ENCODE measurements around the gene GSTM3.
"Not testable (repeated sequence)": the region's sequence is repeated elsewhere in the genome, so short reads cannot be mapped to it uniquely, and the experiment has no call there.

The GSTM3 gene

DNA sequence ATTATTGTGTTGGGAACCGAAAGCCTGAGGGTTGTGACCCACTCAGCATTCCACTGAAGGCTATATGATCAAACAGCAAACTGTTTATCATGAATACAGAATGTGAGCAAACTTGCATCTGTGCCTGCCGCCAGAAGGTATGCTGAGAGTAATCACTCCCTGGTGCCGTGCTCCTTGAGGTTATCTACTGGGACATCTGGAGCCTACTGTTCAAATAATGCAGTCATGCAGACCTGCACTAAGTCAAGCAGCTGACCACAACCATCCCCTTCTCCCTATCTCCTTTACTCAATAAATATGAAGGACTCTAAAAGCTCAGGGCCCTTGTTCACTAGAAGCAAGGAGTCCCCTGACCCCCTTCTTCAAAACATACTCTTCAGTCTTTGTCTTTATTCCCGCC lies 15.3 kb downstream of the GSTM3 start:
- no peak for DNase-seq

DNA sequence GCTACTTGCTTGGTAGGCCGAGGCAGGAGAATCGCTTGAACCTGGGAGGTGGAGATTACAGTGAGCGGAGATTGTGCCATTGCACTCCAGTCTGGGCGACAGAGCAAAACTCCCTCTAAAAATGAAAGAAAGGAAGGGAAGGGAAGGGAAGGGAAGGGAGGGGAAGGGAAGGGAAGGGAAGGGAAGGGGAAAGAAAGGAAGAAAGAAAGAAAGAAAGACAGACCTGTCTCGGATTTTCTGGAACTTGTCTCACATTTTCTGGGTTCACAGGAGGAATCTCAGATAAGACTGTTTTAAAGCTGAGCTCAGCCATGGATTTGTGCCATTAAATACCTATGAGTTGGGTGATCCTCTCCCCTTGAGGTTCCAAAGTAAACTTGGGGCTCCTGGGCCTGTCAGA lies 15.9 kb downstream of the GSTM3 start:
- no peak for DNase-seq

DNA sequence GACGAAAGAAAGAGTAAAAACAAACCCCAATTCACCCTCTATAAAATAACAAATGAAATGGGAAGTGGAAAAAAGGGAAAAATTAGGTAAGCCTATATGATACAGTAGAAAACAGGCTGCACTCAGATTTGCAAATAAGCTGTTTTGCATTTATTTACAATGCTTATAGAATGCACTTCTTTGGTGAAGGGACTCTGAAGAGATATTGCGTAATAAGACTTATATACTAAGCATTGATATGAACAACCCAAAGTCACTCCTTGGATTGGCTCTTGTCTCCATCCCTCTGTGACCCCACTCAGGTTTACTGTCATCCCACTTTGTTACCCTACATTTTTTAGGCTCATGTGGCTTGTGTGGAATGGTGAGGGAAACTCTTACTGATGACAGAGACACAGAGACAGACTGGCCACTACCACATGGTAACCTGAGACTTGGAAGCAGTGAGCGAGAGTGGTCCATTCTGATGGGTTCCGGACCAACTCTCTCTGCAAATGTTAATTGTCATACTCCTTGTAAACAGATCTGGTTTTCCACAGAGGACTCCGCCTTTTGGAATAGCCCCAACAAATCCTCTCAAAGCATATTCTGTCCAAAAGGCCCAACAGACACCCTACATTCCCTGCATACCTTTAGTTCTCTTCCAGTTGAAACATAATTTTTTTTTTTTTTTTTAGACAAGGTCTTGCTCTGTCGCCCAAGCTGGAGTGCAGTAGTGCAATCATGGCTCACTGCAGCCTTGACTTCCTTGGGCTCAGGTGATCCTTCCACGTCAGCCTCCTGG lies 17.7 kb downstream of the GSTM3 start:
- DNase-seq, result no peak

DNA sequence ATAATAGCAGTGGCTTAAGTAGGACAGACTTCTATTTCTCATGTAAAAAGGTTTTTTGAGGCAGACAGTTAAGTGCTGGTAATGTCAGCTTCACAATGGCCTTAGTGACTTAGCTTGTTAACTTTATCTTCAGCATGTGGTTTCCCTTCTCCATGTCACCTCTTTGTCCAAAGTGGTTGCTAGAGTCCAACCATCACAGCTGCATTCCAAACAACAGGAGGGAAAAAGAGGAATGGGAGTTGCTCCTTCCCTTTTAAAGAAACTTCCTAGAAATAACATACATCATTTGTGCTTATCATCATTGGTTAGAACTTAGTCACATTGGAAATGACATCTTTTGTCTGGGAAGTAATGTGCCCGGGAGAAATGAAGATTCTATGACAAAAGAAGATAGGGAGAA lies 18.9 kb downstream of the GSTM3 start:
- no peak for DNase-seq

DNA sequence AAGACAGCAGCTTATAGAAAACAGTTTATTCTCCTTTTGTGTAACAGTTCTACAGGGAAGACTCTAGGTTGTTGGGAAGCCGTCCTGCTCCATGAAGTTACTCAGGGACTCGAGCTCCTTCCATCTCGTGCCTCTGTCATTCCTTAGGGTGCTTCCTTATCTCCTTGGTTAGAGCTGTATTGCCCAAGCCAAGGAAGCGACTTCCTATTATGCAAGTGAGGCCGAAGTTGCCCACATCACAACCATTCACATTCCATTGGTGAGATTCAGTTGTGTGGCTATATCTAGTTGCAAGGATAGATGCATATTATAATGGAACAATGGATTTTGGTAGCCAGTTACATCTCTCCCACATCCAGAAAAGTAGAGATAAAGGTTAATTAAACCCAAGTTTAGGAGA lies 19.8 kb downstream of the GSTM3 start:
- no peak for DNase-seq

DNA sequence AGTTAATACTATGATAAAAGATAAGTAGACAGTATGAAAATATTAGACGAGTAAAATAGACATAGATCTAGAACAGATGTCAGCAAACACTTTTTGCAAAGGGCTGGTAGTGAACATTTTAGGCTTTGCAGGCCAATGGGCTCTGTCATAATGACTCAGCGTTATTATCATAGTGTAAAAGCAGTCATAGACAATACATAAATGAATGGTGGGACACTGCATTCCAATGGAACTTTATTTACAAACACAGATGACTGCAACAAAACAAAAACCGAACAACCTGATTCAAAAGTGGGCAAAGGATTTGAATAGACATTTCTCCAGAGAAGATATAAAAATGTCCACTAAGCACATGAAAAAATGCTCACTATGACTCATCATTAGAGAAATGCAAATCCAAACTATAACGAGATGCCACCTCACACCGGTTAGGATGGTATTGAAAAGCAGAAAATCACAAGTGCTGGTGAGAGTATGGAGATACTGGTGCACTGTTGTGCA lies 21.5 kb downstream of the GSTM3 start:
- no peak for DNase-seq

DNA sequence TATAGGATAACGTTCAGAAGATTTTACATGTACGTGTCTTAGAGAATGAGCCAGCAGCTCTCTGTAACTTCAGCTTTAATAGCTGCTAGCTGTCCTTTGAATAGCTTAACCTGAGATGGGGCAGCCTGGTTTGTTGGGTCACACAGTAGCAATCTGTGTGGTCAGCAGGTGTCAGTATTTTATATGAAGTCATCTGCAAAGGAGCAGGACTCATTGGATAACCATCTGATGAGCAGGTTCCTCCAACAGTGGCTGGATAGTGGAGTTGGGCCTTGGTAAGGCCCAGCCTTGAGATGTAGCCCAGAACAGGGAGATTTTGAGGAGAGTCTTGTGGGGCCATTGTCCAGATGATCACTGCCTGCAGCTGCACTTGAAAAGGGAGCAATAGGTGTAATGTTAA lies 22.3 kb downstream of the GSTM3 start:
- no peak for DNase-seq

DNA sequence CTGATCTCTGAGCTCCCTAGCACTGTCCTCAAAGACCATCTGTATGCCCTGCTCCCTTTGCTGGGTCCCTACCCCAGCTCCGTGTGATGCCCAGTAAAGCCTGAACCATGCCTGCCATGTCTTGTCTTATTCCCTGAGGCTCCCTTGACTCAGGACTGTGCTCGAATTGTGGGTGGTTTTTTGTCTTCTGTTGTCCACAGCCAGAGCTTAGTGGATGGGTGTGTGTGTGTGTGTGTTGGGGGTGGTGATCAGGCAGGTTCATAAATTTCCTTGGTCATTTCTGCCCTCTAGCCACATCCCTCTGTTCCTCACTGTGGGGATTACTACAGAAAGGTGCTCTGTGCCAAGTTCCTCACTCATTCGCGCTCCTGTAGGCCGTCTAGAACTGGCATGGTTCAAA lies 23.1 kb downstream of the GSTM3 start:
- no peak for DNase-seq

DNA sequence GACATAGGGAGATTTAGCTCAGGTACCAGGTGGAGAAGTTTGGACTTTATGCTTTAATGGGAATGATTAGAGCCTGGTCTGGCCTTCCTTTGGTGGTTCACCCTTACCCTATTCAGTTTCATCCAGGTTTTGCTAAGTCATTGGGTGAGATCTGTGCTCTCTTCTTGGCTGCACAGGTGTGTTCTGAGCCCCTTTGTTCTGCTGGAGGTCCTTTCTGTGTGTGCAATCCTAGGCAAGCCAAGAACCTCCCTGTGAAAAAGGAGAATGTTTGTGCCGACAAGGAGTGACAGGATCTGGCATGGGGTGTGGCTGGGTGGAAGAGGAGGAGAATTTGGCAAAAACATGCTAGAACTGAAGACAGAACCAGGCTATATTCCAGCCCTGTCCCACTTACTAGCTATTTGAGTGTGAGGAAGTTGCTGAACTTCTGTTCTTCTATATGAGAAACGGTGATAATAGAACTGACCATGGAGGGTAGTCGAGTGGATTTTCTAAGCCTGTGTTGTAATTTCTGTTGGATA lies 24.2 kb downstream of the GSTM3 start:
- DNase-seq, result no peak

DNA sequence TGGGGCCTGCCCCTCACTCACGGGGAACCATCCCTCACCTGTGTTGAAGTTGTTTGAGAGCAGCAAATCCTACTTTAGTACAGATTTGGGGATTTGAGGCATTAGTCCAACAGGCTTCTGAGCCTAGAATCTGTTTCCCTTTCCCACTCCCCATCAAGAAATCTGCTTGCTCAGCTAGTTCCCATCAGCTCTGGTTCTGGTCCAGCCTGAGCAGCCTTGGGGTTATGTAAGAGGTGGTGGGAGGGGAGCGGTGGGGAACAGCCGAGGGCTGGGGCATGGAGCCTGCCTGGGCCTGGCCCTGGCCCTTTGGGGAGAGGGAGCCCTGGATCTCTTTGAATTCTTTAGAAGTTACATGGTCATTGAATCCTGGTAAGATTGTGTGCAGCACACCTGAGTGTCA lies 24.7 kb downstream of the GSTM3 start:
- DNase-seq, result no peak

DNA sequence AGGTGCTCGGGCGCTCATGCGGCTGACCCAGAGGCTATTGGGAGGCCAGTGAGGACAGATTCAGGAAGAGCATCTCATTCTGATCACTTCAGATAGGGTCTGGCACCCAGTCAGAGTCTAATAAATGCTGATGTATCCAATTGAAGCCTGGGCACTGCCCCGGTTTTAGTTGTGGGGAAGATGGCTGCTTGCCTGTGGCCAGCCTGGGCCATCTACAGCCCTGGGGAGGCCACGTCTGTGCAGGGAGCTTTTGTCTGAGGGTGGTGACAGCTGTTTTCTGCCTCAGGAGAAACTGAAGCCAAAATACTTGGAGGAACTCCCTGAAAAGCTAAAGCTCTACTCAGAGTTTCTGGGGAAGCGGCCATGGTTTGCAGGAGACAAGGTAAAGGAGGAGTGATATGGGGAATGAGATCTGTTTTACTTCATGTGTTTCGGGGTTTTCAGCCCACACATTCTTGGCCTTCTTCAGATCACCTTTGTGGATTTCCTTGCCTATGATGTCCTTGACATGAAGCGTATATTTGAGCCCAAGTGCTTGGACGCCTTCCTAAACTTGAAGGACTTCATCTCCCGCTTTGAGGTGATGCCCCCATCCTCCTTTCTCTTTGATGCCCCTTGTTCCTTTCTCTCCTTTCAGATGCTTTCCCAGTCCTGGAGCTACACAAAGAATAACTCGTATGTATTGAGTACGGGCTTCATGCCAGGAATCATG lies 26.0 kb downstream of the GSTM3 start:
- DNase-seq, result no peak

DNA sequence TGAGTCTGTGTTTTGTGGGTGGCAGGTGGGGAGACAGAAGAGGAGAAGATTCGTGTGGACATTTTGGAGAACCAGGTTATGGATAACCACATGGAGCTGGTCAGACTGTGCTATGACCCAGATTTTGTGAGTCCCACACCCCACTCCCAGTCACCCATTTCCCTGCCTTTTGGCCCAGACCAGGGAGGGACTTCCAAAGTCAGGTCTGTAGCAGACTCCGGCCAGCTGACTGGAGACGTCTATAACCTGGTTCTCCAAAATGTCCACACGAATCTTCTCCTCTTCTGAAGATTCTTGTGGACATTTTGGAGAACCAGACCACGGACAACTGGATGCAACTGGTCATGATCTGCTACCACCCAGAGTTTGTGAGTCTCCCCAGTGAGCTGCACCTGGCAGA lies 27.2 kb downstream of the GSTM3 start:
- no peak for DNase-seq

DNA sequence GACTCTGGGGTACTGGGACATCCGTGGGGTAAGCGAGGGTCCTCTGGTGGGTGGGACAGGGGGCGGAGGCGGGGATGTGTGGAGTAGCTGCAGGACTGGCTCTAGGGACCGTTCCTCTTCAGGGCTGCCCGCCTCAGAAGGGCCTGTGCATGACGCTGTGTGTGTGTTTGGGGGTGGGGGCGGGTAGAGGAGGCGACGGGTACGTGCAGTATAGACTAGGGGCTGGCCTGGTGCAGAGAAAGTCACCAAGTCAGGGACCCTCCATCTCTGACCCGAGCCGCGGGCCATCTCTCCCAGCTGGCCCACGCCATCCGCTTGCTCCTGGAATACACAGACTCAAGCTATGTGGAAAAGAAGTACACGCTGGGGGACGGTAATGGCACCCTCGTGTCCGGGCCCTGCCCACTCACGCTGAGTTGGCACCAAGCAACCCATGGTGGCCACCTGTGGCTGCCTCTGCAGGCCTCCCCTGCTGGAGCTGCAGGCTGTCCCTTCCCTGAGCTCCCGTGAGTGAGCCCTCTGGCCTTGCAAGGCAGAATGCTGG lies 28.4 kb downstream of the GSTM3 start:
- no peak for DNase-seq

DNA sequence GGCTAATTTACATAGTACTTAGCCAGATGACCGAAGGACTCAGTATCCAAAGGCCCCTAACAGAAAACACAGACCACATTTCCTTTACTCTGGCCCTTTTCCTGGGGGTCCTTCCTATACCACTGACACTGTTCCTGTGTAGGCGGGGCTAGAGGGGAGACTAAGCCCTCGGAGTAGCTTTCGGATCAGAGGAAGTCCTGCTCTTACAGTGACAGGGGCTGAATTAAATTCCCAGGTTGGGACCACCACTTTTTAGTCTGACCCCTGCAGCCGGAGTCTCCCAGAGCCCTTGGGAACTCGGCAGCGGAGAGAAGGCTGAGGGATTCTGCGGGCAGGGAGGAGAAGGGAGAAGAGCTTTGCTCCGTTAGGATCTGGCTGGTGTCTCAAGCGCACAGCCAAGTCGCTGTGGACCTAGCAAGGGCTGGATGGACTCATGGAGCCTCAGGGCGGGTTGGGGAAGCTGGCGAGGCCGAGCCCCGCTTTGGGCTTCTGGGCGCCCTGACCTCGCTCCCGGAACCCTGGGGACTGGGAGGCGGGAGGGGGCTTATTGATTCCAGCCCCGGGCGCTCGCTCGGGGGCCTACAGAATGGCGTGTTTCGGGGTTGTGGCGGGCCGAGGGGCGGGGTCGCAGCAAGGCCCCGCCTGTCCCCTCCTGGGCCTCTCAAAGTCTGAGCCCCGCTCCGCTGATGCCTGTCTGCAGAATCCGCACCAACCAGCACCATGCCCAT lies 29.1 kb downstream of the GSTM3 start, which contains the start of gene GSTM5:
GSTM5 (plus strand) TSS at position 659 of the 728 bp plus-strand sequence; CDS start at position 721, 62 bp downstream.
- DNase-seq, result not testable (repeated sequence)

DNA sequence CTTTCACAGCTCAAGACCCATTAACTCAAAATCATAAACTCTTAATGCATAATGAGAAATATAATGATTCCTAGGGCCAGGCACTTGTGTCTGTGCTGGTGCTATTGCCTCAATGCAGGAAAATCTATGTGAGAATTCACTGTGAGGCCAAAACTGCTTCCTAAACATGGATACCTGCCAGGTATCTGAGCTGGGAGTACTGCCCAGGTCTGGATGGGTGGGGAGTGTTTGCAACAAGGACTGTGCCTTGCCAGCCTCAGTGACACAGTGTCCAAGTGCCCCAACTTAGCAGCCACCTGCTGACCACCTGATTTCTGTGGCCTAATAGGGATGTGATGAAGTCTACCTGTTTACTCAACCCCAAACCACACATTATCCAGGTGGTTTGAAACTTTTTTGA lies 31.0 kb downstream of the GSTM3 start:
- DNase-seq, result not testable (repeated sequence)

DNA sequence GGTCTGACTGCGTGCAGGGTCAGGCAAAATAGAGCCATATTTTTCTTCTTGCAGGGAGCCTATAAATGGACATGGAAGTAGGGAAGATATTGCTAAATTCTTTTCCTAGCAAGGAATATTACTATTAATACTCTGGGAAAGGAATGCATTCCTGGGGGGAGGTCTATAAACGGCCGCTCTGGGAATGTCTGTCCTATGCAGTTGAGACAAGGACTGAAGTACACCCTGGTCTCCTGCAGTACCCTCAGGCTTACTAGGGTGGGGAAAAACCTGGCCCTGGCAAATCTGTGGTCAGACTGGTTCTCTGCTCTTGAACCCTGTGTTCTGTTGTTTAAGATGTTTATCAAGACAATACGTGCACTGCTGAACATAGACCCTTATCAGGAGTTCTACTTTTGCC lies 31.9 kb downstream of the GSTM3 start:
- not testable (repeated sequence) for DNase-seq

DNA sequence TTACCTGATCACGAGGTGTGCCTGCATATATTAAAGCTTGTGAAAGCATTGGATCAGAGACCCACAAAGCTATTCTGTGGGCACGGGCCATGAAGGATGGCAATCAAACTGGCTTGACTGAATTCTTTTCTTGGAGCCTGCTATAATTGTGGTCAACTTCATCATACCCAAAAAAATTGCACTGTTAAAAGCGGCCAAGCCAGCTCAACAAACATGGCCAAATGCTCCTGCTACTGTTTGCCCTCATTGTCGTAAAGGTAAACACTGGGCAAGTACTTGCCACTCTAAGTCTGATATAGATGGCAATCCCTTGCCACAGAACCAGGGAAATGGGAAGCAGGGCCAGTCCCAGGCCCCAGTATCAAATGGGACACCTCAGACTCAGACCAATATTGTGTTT lies 35.4 kb downstream of the GSTM3 start:
- DNase-seq, result no peak

DNA sequence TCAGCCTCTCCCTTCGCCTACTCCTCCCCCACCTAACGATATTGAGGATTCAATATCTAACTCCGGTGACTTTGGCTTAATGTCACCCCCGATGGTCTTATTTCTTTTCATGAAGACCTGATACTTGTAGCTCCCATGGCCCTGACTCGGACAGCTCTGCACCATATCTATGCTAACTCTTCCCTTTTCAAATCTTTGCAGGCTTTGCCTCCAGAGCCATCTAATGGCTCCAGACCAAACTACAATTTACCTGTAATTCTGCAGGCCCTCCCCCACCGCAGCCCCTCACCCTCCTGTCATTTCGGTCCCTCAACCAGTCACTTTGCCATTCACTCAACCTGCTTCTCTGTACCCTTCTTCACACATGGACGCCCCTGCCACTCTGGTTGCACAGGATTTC lies 36.7 kb downstream of the GSTM3 start:
- no peak for DNase-seq

DNA sequence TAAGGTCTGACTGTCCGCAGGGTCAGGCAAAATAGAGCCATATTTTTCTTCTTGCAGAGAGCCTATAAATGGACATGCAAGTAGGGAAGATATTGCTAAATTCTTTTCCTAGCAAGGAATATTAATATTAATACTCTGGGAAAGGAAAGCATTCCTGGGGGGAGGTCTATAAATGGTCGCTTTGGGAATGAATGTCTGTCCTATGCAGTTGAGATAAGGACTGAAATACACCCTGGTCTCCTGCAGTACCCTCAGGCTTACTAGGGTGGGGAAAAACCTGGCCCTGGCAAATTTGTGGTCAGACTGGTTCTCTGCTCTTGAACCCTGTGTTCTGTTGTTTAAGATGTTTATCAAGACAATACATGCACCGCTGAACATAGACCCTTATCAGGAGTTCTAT lies 37.9 kb downstream of the GSTM3 start:
- not testable (repeated sequence) for DNase-seq

DNA sequence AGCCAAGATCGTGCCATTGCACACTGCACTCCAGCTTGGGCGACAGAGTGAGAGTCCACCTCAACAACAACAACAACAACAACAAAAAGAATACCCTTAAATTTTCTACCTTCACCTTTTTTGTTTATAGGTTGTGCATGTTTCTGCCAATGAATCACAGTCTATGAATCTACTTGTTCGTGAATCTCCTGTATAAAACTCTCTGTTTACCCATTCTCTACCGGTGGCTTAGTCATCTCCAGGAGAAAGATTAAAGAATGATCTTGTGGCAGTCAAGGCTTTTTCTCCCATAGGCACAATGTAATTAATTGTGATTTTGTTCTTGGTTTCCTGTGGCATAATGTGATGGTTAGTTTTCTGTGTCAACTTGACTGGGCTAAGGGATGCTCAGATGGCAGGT lies 43.0 kb downstream of the GSTM3 start:
- not testable (repeated sequence) for DNase-seq

DNA sequence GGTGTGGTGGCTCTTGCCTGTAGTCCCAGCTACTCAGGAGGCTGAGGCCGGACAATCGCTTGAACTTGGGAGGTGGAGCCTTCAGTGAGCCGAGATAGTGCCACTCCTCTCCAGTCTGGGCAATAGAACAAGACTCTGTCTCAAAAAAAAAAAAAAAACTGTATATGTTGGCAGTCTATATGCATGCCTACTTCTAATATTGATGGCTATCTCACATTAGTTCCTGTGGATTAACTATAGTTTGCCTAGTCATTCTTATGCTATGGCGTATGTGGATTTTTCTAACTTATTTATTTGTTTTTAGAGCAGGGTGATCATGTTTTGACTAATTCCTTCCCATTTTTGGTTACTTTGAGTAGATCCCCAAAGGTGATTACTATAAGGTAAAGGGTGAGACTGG lies 43.8 kb downstream of the GSTM3 start:
- DNase-seq, result no peak

DNA sequence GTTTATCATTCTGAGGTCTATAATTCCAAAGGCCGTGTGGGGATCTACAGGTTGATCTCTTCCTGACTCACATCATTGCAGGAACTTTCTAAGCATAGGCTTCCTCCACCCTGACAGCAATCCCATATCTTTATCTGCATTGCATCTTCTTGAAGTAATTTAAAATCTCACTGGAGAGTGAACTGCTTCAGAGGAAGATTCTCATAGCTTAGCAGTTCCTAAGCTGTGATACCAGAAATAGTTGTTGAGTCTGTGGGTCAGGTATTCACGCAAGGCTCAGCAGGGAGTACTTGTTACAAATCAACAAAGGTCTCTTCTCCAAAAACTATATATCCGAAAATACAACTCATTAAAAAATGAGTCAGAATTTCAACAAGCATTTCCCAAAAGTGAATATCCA lies 45.7 kb downstream of the GSTM3 start:
- DNase-seq, result not testable (repeated sequence)

DNA sequence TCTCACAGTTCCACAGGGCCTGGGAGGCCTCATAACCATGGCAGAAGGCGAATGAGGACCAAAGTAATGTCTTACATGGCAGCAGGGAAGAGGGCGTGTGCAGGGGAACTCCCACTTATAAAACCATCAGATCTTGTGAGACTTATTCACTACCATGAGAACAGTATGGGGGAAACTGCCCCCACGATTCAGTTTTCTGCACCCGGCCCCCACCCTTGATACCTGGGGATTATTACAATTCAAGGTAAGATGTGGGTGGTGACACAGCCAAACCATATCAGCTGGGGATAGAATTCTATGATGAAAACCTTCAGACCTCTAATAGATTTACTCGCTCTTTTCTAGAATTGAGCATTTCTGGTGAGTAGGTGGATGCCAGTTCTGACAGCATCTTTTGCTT lies 46.4 kb downstream of the GSTM3 start:
- not testable (repeated sequence) for DNase-seq

Data from NCI-H187 treated with DMSO at 0.1 percent for 48 hours (cell line).